Mucosa of descending colon (tissue), 3 donors: ENCODE measurements around the gene BCCIP. TPM values are rescaled to one million over a fixed set of nuclear protein-coding genes. Genes with fewer than 3 reads are reported as not detected.

Experiments used
- ATAC-seq: fragments of 200-7000 bp; cut with Tn5 transposase; one replicate; pipeline ENCODE4 v1.9.1; 2020; ENCODE audit warnings: mild to moderate bottlenecking, moderate library complexity
- DNase-seq, 3 donors: peaks; one replicate each; pipeline ENCODE4 v3.0.0-alpha.2; 2020
- H3K36me3 ChIP-seq: fragments of 200-600 bp; one replicate; pipeline ENCODE4 v1.8.0; 2021; ENCODE audit warnings: low read depth, mild to moderate bottlenecking
- H3K4me1 ChIP-seq: fragments of 200-600 bp; one replicate; pipeline ENCODE4 v1.8.0; 2021; ENCODE audit warnings: low read depth, mild to moderate bottlenecking
- H3K4me3 ChIP-seq: fragments of 200-600 bp; one replicate; pipeline ENCODE4 v1.8.0; 2021; ENCODE audit warnings: mild to moderate bottlenecking
- H3K9me3 ChIP-seq: fragments of 200-600 bp; one replicate; pipeline ENCODE4 v1.8.0; 2021; ENCODE audit warnings: mild to moderate bottlenecking
- CTCF ChIP-seq: fragments of 200-600 bp; IDR thresholded peaks from one replicate; pipeline ENCODE4 v1.8.0; 2022; ENCODE audit warnings: antibody characterized with exemption, mild to moderate bottlenecking
- intact Hi-C, 2 donors: fragments of 100-400 bp; cut with DNase I in 1 of 2; cut with micrococcal nuclease in 1 of 2; formaldehyde crosslinking; loops; one replicate each; pipeline versions ENCODE4 v1.11.0 to v1.11.1; 2022; cut with DNase I, micrococcal nuclease
- total RNA-seq, 3 donors: library from RNA; stranded (reverse); fragmentation: NEBNext Ultra II Directional in 2 of 3; extraction: Animal tissue kit (Norgen Biotek cat#: 25700) in 2 of 3; gene quantifications; one replicate each; pipeline versions ENCODE4 v1.2.1 to v1.2.4, GENCODE V29; 2021 to 2023
- donor health status: DM: no; HTN: no; CAD: no; lungs with moderate emphysema.
- donor health status: DM: no; HTN: no; CAD: no.
- donor health status: DM: no; HTN: yes; CAD: no.

The BCCIP gene
- total RNA-seq, 3 donors from 2014 or later: 30.7 to 48.2 (median 41.1) TPM

GRCh38 chr10:125838802-125839575 lies 15.6 kb downstream of the BCCIP start:
- no peak for TF ChIP-seq CTCF
- H3K9me3 ChIP-seq: no peaks in the 10 kb centered on the region
- DNase-seq (no peak), ATAC-seq (no peak)
- no peaks in the 10 kb centered on the region for H3K4me1 ChIP-seq
- intact Hi-C loops: no loop called here
- H3K4me3 ChIP-seq: no peak overlapping the region
- H3K36me3 ChIP-seq: peaks cover 9% of the 10 kb centered on the region

GRCh38 chr10:125840406-125840805 lies 17.1 kb downstream of the BCCIP start:
- Histone ChIP-seq H3K9me3 (no peaks in the 10 kb centered on the region), H3K36me3 (peaks cover 9% of the 10 kb centered on the region), H3K4me1 (no peaks in the 10 kb centered on the region), H3K4me3 (no peak overlapping the region)
- TF ChIP-seq CTCF: no peak
- ATAC-seq (no peak), DNase-seq (no peak)
- intact Hi-C loops: no loop called here

- Histone ChIP-seq H3K4me3 (no peak overlapping the region), H3K9me3 (no peaks in the 10 kb centered on the region), H3K36me3 (peaks cover 9% of the 10 kb centered on the region), H3K4me1 (no peaks in the 10 kb centered on the region)
- intact Hi-C loops: no loop called here
- ATAC-seq (no peak), DNase-seq (no peak)
- TF ChIP-seq CTCF: no peak
Observed at GRCh38 chr10:125840955-125841354, 17.6 kb downstream of the BCCIP start.

GRCh38 chr10:125843603-125844329 lies 20.4 kb downstream of the BCCIP start:
- DNase-seq: no peak
- peaks cover 9% of the 10 kb centered on the region for H3K36me3 ChIP-seq
- intact Hi-C loops: no loop called here
- no peaks in the 10 kb centered on the region for H3K4me1 ChIP-seq
- H3K4me3 ChIP-seq: no peak overlapping the region
- H3K9me3 ChIP-seq: no peaks in the 10 kb centered on the region
- ATAC-seq: no peak
- no peak for TF ChIP-seq CTCF

- ATAC-seq: no peak
- no peaks in the 10 kb centered on the region for H3K4me1 ChIP-seq
- H3K4me3 ChIP-seq: no peak overlapping the region
- peaks cover 7% of the 10 kb centered on the region for H3K36me3 ChIP-seq
- H3K9me3 ChIP-seq: no peaks in the 10 kb centered on the region
- DNase-seq: no peak
- intact Hi-C loops: no loop called here
- TF ChIP-seq CTCF: no peak
Observed at GRCh38 chr10:125844751-125845221, 21.4 kb downstream of the BCCIP start.
